Esophagus squamous epithelium (tissue), 5 donors: ENCODE data around the gene CFTR. TPM values are rescaled to one million over a fixed set of nuclear protein-coding genes. Genes with fewer than 3 reads are reported as not detected.
"Not testable (repeated sequence)": the region's sequence is repeated elsewhere in the genome, so short reads cannot be mapped to it uniquely, and the experiment has no call there.

Experiments used
- DNase-seq: peaks from one replicate; lab custom pipeline; 2025; lab: John Stamatoyannopoulos, UW
- H3K27ac ChIP-seq, 4 donors: fragments of 200-600 bp; sonication (generic); one replicate each; pipeline ENCODE4 v1.5.1; 2016 to 2019; ENCODE audit warnings: mild to moderate bottlenecking in 1 of 4
- H3K27me3 ChIP-seq, 4 donors: fragments of 200-600 bp; sonication (generic); 1 replicate in 3 of 4; 2 replicates in 1 of 4; pipeline versions ENCODE4 v1.5.1 to v1.6.0; 2017 to 2021; ENCODE audit warnings: antibody characterized with exemption in 1 of 4
- H3K36me3 ChIP-seq, 3 donors: fragments of 200-600 bp; sonication (generic); one replicate each; pipeline ENCODE4 v1.5.1; 2016 to 2019
- H3K4me1 ChIP-seq, 3 donors: fragments of 200-600 bp; sonication (generic); one replicate each; pipeline ENCODE4 v1.5.1; 2017 to 2019
- H3K4me3 ChIP-seq, 4 donors: fragments of 200-600 bp; sonication (generic); 1 replicate in 3 of 4; 2 replicates in 1 of 4; pipeline ENCODE4 v1.5.1; 2016 to 2019; ENCODE audit warnings: mild to moderate bottlenecking in 2 of 4, moderate library complexity in 1 of 4
- H3K9me3 ChIP-seq, 3 donors: fragments of 200-600 bp; sonication (generic); one replicate each; pipeline ENCODE4 v1.5.1; 2016 to 2019
- POLR2A ChIP-seq, 4 donors: fragments of 450-650 bp; IDR thresholded peaks; one replicate each; pipeline ENCODE4 v1.6.1; 2017; ENCODE audit warnings: antibody characterized with exemption in 4 of 4, mild to moderate bottlenecking in 4 of 4, moderate library complexity in 3 of 4
- WGBS, 2 donors: methylation state at CpG; one replicate each; pipeline ENCODE4 v1.1.5; 2018; 5-methylcytosine and 5-hydroxymethylcytosine counted together
- intact Hi-C: fragments of 100-400 bp; cut with DNase I; formaldehyde crosslinking; loops from one replicate; pipeline ENCODE4 v1.15.0; 2022
- total RNA-seq, 4 donors: library from RNA; depleted of rRNA; stranded (reverse); fragments of >200 nt; gene quantifications; one replicate each; pipeline ENCODE4 v1.1.0, GENCODE V29; 2016
- TF ChIP-seq, protein P1 (sequence below), 6 experiments: fragments of 450-650 bp in 4 of 6; fragments of 200-600 bp in 2 of 6; sonication (generic) in 2 of 6; IDR thresholded peaks; one replicate each; pipeline ENCODE4 v1.5.1; 2016 to 2019; ENCODE audit warnings: antibody characterized with exemption in 6 of 6, mild to moderate bottlenecking in 4 of 6, moderate library complexity in 4 of 6
- donor health status: DM: yes; HTN: yes; CAD: no.

The CFTR gene
- total RNA-seq, 4 donors from 2014 or later: 0.38 to 2.1 (median 0.99) TPM; not detected in 1

DNA sequence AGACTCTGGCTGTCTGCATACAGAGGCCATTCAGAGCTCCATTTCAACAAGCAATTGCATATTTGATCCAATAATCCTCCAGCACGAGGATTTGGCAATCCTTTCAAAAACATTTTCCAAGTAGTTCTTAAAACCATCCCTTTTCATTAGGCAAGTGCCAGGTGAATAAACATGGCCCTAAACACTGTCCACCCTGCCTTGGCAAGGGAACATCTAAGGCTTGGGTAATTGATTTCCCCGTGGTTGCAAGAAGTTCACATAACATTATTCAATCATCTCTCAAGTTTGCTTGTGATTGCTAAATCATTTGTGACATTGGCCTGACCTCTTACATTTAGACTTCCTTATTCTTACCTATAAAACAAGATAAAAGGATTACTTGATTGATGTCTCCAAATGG lies 218.2 kb downstream of the CFTR start:
- intact Hi-C loops: no loop called here
- Histone ChIP-seq H3K4me3 (no peak overlapping the region), H3K9me3 (no peaks in the 10 kb centered on the region), H3K27me3 (no peaks in the 10 kb centered on the region), H3K4me1 (peaks cover 0 to 13% (median 0%) of the 10 kb centered on the region in 3 donors), H3K36me3 (no peaks in the 10 kb centered on the region), H3K27ac (no peak overlapping the region)
- 11 to 37% methylated on average over 2 of the region's 2 CpGs for WGBS, 2 donors
- TF ChIP-seq POLR2A (IDR thresholded peaks at IDR 0.05): no peak
- TF ChIP-seq, protein P1, sequence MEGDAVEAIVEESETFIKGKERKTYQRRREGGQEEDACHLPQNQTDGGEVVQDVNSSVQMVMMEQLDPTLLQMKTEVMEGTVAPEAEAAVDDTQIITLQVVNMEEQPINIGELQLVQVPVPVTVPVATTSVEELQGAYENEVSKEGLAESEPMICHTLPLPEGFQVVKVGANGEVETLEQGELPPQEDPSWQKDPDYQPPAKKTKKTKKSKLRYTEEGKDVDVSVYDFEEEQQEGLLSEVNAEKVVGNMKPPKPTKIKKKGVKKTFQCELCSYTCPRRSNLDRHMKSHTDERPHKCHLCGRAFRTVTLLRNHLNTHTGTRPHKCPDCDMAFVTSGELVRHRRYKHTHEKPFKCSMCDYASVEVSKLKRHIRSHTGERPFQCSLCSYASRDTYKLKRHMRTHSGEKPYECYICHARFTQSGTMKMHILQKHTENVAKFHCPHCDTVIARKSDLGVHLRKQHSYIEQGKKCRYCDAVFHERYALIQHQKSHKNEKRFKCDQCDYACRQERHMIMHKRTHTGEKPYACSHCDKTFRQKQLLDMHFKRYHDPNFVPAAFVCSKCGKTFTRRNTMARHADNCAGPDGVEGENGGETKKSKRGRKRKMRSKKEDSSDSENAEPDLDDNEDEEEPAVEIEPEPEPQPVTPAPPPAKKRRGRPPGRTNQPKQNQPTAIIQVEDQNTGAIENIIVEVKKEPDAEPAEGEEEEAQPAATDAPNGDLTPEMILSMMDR (IDR thresholded peaks at IDR 0.05): no peak
- DNase-seq: no peak

DNA sequence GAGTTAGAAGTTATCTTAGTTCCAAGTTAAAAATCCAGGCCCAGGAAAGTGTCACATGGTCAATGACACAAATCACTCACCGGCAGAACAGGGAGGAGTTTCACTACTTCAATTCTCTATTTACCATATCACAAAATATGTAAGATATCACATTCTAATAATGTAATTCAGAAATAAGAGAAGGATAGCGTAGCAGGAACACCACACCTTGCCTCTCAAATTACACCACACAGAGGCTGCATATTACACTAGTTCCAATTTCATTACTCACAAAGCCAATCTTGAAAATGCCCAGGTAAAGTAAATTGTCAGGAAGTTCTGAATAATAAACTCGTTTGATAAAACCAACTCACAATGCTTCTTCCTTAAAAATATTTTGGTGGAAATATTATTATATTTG lies 224.2 kb downstream of the CFTR start:
- WGBS, 2 donors: 55 to 64% methylated on average over 3 of the region's 3 CpGs
- intact Hi-C loops: no loop called here
- TF ChIP-seq, protein P1 (IDR thresholded peaks at IDR 0.05): no peak
- no peak for TF ChIP-seq POLR2A (IDR thresholded peaks at IDR 0.05)

DNA sequence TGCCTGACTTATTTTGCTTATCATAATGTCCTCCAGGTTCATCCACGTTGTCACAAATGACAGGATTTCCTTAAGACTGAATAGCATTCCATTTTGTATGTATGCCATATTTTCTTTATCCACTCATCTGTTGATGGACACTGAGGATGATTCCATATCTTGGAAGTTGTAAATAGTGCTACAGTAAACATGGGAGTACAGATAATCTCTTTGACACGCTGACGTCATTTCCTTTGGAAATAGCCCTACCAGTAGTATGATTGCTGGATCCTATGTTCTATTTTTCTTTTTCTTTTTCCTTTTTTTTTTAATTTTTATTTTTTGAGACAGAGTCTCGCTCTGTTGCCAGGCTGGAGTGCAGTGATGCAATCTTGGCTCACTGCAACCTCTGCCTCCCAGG lies 225.8 kb downstream of the CFTR start:
- intact Hi-C loops: no loop called here
- TF ChIP-seq, protein P1 (IDR thresholded peaks at IDR 0.05): no peak
- no peak for TF ChIP-seq POLR2A (IDR thresholded peaks at IDR 0.05)
- no peaks in the 10 kb centered on the region for H3K36me3 ChIP-seq
- H3K4me3 ChIP-seq: no peak overlapping the region
- no peak for DNase-seq
- WGBS, 2 donors: 72 to 78% methylated on average over 4 of the region's 4 CpGs
- no peaks in the 10 kb centered on the region for H3K9me3 ChIP-seq
- no peak overlapping the region for H3K27ac ChIP-seq
- H3K4me1 ChIP-seq: no peaks in the 10 kb centered on the region
- no peaks in the 10 kb centered on the region for H3K27me3 ChIP-seq

More for the DNA sequence above, 224.2 kb downstream of the CFTR start:
- Histone ChIP-seq H3K4me1 (no peaks in the 10 kb centered on the region), H3K27ac (no peak overlapping the region), H3K9me3 (no peaks in the 10 kb centered on the region), H3K36me3 (no peaks in the 10 kb centered on the region), H3K4me3 (no peak overlapping the region), H3K27me3 (no peaks in the 10 kb centered on the region)
- no peak for DNase-seq

DNA sequence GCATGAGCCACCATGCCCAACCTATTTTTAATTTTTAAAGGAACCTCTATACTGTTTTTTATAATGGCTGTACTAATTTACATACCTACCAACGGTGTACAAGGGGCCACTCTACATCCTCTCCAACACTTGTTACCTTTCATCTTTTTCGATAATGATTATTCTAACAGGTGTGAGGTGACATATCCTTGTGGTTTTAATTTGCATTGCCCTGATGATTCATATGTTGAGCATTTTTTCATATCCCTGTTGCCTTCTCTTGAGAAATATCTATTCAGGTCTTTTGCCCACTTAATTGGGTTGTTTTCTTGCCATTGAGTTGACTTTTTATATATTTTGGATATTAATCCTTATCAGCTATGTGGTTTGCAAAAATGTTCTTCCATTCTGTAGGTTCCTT lies 226.4 kb downstream of the CFTR start:
- Histone ChIP-seq H3K4me3 (no peak overlapping the region), H3K27ac (no peak overlapping the region), H3K9me3 (no peaks in the 10 kb centered on the region), H3K36me3 (no peaks in the 10 kb centered on the region), H3K27me3 (no peaks in the 10 kb centered on the region), H3K4me1 (no peaks in the 10 kb centered on the region)
- no peak for TF ChIP-seq POLR2A (IDR thresholded peaks at IDR 0.05)
- TF ChIP-seq, protein P1 (IDR thresholded peaks at IDR 0.05): no peak
- intact Hi-C loops: no loop called here
- no peak for DNase-seq
- WGBS, 2 donors: 47 to 56% methylated on average over 2 of the region's 2 CpGs

DNA sequence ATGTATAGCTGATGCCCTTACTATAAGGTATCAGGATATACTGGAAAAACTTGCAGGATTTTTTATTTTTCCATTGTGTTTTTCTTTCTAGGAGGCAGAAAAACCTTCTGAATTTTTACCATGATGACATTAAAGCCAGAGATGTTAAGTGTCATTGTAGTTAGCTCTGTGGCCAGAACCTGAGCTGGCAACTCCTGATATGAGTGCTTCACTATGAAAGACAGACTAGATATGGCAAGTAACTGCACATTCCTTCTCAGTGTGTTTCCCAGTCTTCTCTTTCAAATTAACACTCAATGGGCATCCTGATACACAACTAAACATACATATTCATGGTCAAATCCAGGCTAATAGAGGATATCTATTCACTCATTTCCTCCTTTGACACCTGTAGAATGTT lies 227.3 kb downstream of the CFTR start:
- Histone ChIP-seq H3K4me1 (no peaks in the 10 kb centered on the region), H3K27me3 (no peaks in the 10 kb centered on the region), H3K36me3 (peaks cover 0 to 6% (median 0%) of the 10 kb centered on the region in 3 donors), H3K9me3 (no peaks in the 10 kb centered on the region), H3K4me3 (no peak overlapping the region), H3K27ac (no peak overlapping the region)
- intact Hi-C loops: no loop called here
- DNase-seq: no peak
- TF ChIP-seq POLR2A (IDR thresholded peaks at IDR 0.05): no peak
- TF ChIP-seq, protein P1 (IDR thresholded peaks at IDR 0.05): no peak

DNA sequence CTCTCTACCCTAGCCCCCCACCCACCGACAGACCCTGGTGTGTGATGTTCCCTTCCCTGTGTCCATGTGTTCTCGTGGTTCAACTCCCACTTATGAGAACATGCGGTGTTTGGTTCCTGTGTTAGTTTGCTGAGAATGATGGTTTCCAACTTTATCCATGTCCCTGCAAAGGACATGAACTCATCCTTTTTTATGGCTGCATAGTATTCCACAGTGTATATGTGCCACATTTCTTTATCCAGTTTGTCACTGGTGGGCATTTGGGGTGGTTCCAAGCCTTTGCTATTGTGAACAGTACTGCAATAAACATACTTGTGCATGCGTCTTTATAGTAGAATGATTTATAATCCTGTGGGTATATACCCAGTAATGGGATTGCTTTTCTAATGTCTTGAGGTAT lies 228.3 kb downstream of the CFTR start:
- peaks cover 0 to 13% (median 0%) of the 10 kb centered on the region in 3 donors for H3K36me3 ChIP-seq
- H3K9me3 ChIP-seq, H3K27me3 ChIP-seq, H3K27ac ChIP-seq, H3K4me1 ChIP-seq, intact Hi-C loops, H3K4me3 ChIP-seq, DNase-seq: not testable (repeated sequence)
- WGBS, 2 donors: 90 to 95% methylated on average over 4 of the region's 4 CpGs
